Measurements from ENCODE around the gene TET3.

DNA sequence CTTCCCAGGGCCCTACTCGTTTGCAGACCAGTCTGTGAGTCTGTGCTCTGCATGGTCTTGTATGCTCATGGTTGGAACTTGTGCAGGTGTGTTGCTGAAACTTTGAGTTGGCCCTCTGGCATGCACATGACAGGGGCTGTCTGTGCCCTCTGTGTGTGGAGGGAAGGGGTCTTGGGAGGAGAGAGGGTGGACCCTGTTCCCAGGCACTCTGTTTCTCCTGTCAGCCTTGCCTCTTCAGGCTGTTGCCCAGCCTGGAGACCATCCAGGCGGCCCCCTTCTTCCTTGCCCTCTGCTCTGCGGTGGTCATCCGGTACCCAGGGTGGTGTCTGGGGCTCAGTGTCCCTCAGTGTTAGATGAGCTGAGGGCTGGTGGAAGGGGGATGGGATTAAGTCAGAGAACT lies 39.5 kb downstream of the TET3 start:
- TF ChIP-seq CTCF (IDR thresholded peaks at IDR 0.05; ENCODE audit: low read depth, low read length): no peak
- no peak for TF ChIP-seq MYC (IDR thresholded peaks at IDR 0.05; ENCODE audit: low read depth, low read length)

All from NB4 (cell line).